GM19193 (cell line): Measurements from ENCODE around the gene THNSL1.

Source experiments
- POLR2A ChIP-seq: IDR thresholded peaks from 4 replicates; pipeline ENCODE4 v1.6.1; 2011; ENCODE audit not compliant: insufficient read depth, insufficient read length; ENCODE audit errors: extremely low read depth

The THNSL1 gene

DNA sequence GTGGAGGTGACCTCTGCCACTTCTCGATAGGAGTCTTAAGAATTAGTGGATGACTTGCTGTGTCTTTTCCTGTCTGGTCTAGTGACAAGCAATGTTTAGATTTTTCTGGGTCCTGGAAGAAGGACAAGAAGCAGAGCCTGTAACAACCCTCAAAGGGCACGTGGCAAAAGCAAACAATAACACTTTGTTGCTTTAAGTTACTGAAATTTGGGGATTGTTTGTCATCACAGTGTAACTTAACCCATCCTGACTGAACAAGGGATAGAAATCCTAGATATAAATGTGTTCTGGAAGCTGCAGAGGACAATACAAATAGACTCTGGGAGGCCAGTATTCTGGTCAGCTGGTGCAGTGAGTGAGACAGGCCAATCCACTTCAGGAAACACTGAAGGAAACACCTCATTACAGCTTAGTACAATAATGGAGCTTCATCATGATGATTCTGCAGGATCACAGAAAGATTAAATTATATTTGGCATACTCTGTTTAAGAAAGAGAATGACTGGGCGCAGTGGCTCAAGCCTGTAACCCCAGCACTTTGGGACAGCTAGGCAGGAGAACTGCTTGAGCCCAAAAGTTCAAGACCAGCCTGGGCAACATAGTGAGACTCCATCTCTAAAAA is 23.8 kb upstream of the THNSL1 start:
- TF ChIP-seq POLR2A, result no peak

DNA sequence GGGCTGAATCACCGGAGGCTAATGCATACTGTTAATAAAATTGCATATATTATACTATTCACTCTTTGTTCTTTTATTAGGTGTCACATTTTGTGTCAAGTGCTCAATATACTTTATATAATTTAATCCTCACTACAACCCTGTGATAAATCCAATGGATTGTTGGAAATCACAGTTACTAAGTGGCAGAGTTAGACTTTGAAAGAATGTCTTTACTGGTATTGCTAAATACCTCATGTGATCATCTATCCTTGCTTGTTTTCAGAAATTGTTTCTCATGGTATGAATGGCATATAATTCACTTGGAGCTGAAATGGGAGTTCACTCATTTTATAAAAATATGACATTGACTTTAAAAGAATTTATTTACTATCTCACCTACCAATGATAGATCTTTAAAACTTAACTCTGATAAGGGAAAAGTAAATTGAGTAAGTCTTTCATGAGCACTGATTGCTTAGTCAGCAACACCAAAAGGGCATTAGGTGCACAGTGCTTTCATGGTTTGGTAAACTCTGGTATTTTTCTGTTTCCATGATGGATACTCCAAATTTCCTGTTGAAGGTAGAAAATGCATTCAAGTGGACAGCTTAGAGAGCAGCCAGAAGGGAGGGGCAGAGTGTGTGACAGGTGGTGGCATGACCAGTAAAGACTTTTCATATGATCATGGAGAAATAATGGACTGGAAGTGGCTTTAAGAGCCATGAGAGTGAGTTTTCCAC is 23.0 kb upstream of the THNSL1 start:
- no peak for TF ChIP-seq POLR2A

DNA sequence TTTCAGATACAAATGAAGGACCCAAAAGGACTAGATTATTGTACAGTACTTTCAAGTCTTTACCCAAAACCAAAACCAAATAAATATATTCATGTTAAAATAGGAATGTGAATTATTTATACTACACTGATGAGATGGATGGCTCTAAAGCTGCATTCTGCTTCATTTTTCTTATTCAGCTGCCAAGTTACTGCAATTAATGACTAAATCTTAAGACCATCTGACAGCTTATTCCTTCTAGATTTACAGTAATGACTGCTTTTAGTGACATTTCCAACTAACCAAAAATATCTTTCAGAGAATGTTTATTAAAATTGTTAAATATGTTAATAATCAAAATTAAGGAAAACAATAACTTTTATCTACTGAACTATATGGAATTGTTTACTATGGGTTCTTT is 21.3 kb upstream of the THNSL1 start:
- no peak for TF ChIP-seq POLR2A

DNA sequence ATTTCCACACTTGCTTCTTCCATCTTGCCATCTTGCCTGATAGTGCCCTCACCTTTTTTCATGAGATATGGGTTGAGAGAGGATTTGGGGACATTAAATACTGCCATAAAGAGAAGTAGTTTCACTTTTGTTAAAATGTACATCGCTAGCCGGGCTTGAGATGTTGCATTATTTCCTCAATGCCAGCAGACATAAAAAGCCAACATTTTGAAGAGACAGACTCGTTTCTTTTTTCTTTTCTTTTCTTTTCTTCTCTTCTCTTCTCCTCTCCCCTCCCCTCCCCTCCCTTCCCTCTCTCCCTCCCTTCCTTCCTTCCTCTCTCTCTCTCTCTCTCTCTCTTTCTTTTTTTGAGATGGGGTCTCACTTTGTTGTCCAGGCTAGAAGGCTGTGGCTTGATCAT is 18.4 kb upstream of the THNSL1 start:
- no peak for TF ChIP-seq POLR2A

DNA sequence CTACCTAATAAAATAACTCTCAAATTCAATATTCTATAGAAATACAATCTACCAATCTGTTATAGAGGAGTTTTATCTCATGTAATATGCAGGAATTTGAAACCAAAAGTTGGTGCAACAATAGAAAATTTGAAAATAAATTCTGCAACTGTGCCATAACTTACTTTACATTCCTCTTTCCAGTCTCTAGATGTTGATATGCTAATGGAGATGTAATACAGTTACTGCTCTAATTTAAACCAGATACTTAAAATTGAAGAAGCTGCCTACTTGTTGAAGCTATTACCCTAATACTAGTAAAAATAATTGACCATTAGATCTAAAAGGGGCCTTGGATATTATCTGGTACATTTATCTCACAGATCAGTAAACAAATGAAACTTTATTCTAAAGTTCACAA is 1.8 kb upstream of the THNSL1 start:
- TF ChIP-seq POLR2A, result no peak

DNA sequence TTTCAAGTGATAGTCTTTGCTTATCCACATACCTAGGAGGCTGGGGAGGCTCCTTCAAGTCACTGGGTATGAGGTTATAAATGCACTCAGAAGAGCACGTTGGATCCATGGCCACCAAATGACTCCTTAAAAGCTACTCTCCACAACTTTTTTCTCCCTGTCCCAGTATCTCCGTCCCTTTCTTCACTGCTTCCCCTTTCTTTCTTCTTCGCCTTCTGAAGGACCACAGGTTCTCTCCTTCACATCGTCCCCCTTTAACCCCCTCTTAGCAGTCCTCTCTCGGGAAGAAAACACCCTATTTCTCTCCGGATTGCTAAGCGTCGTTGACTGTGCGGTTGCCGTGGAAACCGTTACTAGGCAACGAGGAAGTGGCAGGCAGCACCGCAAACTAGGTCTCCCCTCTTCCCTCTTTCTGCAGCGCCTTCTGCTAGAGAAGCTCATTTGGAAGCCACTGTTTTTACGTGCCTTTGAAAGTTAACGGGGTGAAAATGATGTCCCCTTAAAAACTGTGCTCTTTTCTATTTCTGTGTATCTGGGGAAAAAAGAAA is 510 bp upstream of the THNSL1 start, which contains the start of gene ENKUR:
ENKUR (minus strand) TSS at position 331 of the 548 bp plus-strand sequence; CDS start at position 109, 222 bp downstream.
- no peak for TF ChIP-seq POLR2A

DNA sequence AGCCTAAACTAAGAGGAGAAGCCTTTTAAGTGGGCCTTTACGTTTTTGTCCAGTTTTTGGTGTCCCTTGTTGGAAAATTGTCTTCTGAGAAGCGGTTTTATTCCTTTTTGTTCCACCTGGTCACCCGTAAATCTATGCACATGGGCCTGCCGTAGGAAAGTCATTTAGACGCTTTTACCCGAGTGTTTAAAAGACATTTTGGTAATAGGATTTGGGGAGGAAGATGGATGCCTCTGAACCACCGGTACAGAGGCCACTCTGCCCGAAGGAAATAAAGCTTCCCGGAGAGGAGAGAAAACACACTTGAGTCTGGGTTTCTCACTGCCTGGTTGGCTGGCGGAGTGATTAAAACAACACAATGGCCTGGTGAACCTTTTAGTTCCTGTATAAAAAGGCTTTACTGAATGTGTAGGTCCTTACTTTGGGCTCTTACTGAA is 760 bp downstream of the THNSL1 start:
- no peak for TF ChIP-seq POLR2A

DNA sequence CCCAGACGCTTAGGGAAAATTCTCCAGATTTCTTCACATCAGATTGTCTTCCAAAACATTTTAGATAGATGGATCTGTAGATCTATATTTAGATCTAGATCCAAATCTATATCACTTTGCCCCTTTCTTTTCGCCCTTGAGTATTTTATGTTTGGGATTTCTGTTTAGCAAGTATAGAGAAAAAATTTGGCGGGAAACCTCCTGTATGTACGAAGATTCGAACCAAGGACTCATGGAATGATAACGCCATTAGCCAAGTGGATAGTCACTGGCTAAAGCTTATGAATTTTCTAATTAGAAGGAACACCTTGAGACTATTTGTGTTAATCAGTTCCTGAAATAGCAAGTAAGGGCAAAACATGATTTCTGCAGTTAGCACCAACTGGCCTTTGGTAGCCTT is 1.2 kb downstream of the THNSL1 start:
- no peak for TF ChIP-seq POLR2A

DNA sequence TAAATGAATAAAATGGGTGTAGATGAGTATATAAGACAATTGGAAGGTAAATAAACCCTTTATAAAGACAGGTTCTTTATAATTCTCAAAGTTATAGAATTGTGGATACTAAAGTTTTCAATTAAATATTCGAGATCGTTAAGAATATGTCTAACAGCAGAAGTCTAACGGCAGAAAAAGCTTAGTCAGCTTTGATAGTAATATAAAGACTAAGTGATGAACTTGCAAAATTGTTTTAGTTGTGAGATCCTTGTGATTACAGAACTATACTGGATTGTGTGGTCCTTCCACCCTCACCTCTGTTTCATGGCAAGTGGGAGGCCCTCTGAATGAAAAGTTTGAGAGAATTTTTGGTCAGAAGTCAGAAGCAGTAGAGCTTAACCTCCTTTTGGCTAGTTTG is 2.3 kb downstream of the THNSL1 start:
- no peak for TF ChIP-seq POLR2A

DNA sequence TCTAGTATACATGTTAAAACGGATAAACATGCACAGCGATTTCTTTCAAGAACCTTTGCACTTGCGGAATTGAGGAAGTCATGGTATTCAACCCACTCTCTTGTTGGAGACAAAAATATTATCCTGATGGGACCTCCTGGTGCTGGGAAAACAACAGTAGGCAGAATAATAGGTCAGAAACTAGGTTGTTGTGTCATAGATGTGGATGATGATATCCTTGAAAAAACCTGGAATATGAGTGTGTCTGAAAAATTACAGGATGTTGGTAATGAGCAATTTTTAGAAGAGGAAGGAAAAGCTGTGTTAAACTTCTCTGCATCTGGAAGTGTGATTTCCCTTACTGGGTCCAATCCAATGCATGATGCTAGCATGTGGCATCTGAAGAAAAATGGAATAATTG is 6.9 kb downstream of the THNSL1 start:
- TF ChIP-seq POLR2A, result no peak

DNA sequence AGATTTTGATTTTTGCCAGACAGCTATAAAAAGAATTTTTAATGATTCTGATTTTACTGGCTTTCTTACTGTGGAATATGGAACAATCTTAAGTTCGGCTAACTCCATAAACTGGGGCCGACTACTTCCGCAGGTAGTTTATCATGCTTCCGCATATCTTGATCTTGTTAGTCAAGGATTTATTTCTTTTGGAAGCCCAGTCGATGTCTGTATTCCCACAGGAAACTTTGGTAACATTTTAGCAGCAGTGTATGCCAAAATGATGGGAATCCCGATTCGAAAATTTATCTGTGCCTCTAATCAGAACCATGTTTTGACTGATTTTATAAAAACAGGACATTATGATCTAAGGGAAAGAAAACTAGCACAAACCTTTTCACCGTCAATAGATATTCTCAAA is 8.1 kb downstream of the THNSL1 start:
- TF ChIP-seq POLR2A, result no peak

DNA sequence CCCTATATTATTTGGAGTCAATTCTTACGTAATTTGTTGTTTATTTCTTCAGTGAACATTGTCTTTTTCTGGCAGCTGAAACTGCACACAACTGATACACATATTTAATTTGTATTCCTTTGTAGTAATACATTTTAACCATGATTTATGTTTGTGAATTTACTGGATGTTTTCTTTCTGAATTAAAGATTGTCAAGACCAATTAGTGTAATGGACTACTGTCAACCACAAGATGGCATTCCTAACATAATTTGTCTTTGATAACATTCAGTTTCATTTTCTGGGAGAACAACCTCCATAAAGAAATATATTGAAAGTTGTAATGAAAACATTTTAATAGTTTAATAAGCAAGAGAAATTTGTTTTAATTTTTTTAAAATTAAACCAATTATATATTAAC is 10.1 kb downstream of the THNSL1 start:
- no peak for TF ChIP-seq POLR2A

DNA sequence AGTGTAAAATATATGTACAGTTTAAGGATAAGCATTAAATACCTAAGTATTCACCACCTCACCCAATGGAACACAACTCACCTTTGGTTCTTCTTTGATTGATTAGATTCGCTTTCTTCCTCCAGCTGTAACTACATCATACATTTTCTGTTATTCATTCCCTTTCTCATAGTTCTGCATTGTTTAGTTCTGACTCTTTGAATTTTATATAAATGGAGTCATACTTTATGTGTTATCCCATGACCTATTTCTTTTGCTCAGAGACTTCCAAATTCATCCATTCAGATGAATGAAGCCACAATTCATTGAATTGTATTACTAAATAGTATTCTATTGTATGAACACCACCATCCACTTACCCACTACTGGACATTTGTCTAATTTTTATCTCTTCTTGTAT is 12.3 kb downstream of the THNSL1 start:
- no peak for TF ChIP-seq POLR2A

DNA sequence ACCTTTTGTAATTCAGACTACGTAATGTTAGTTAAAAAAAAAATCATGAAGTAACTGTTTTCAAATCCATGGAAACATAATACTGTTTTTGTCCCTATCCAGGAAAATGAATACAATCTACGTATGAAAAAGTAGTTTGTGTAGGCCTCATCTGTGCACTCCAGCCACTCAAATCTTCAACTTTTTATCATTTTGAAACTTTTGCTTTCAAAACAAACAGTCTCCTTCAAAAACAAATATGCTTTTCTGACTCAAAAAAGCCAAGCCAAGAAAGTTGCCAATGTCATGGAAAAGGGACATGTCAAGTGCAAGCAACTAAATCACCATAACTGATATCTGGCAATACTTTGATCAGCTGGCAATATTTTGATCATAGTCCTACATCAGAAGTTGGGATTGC is 13.1 kb downstream of the THNSL1 start:
- TF ChIP-seq POLR2A, result no peak

DNA sequence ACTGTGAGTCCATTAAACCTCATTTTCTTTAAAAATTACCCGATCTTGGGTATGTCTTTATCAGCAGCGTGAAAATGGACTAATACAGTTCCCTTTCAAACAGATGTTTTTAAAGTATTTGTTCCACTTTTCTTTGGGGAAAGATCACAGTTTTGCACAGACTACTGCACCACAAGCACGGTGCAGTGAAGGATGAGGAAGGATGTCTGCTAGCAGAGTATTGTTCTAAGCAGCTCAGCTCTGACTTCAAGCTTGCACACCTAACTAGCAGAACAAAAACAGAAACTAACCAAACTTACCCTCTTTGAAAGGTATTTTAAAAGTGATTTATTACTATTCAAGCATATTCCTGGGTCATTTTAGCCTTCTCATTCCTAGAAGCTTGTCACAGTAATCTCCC is 20.0 kb downstream of the THNSL1 start:
- TF ChIP-seq POLR2A, result no peak

DNA sequence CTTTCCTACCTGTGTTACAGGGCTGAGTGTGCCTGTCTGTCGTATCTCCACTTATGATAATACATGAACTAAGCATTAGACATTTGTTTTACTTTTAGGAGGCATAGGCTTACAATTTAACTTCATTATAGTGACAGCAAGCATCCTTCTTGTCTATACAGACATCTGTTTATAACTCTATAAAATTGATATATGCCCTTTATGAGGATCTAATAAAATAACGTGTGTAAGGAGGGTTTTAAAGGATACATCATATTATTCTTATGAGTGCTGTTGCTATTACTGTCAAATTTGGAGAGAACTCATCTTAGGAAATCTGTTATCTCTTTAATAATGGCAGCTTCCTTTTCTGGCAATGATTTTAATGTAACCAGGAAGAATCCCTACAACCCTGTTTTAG is 21.9 kb downstream of the THNSL1 start:
- TF ChIP-seq POLR2A, result no peak
